ENCODE measurements around the gene CELF4.

Gene CELF4

DNA sequence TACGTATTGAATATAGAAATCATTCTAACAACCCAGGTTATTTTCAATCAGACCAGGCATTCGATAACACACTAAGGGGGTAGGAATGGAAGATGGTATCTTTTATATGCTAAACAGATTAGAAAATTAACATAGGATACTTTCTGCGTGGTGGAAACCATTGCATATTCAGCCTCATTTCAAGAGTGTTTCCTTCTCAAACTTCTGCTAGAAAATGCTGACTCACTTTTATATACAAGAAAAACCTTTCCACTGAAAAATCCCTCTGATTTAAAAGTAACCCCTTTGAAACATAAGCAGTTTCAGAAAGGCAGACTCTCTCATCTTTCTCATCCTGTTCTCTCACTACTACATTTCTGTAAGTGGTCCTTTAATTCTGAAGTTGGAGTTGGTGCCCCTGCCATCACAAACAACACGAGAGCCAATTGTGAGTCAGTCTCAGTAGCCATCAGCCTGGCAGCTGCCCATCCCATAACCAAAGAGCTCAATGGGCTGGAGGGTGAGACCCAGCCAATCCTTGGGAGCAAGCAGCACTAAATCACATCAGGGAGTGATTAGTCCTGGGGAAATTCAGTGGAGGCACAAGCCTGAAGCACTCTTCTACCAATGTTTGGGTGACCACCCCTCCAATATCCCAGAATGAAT lies 343.1 kb downstream of the CELF4 start:
- H3K9me3 Mint-ChIP-seq = no peaks in the 10 kb centered on the region
- peaks cover 4% of the 10 kb centered on the region for H3K4me1 Mint-ChIP-seq (ENCODE audit: low read depth)
- H3K4me3 Mint-ChIP-seq = no peak overlapping the region
- H3K27ac Mint-ChIP-seq = no peak overlapping the region
- H3K27me3 Mint-ChIP-seq = no peaks in the 10 kb centered on the region
- H3K36me3 Mint-ChIP-seq (ENCODE audit: low read depth) = peaks cover 44% of the 10 kb centered on the region
- no peak for DNase-seq

DNA sequence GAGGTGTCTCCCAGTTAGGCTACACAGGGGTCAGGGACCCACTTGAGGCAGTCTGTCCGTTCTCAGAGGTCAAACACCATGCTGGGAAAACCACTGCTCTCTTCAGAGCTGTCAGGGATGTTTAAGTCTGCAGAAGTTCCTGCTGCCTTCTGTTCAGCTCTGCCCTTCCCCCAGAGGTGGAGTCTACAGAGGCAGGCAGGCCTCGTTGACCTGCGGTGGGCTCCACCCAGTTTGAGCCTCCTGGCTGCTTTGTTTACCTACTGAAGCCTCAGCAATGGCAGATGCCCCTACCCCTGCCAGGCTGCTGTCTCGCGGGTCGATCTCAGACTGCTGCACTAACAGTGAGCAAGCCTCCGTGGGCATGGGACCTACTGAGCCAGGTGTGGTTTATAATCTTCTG lies 346.3 kb downstream of the CELF4 start:
- Mint-ChIP-seq H3K36me3 (ENCODE audit: low read depth) (peaks cover 40% of the 10 kb centered on the region), H3K27me3 (no peaks in the 10 kb centered on the region), H3K27ac (no peak overlapping the region), H3K9me3 (peaks cover 23% of the 10 kb centered on the region), H3K4me3 (no peak overlapping the region), H3K4me1 (ENCODE audit: low read depth) (peaks cover 4% of the 10 kb centered on the region)
- no peak for DNase-seq

DNA sequence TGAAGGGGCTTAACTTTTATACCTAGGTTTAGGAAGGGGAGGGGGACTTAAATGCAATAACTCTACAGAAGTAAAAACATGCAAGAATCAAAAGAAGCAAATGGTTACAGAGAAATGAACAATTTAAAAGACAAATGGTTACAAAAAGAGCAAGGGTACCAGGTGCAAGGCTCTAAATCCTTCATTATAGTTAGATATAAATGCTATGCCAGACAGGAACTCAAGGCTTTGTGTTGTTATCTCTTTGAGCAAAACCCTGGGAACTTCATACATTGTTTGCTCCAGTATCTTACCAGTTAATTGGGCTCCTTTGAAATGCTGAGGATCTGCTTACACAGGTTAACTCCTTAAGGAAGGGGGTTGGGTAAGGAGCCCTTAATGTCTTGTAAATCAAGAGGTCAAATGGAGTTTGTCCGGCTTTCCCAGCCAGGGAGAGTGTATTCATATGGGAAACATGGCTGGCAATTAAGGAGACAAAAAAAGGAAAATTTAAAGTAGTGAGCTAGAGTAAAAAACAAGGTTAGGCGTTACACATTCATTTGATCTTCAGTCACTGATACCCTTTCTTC lies 347.5 kb downstream of the CELF4 start:
- no peak overlapping the region for H3K27ac Mint-ChIP-seq
- no peak overlapping the region for H3K4me3 Mint-ChIP-seq
- DNase-seq = no peak
- peaks cover 28% of the 10 kb centered on the region for H3K9me3 Mint-ChIP-seq
- no peaks in the 10 kb centered on the region for H3K27me3 Mint-ChIP-seq
- H3K4me1 Mint-ChIP-seq (ENCODE audit: low read depth) = peaks cover 4% of the 10 kb centered on the region
- H3K36me3 Mint-ChIP-seq (ENCODE audit: low read depth) = peaks cover 39% of the 10 kb centered on the region

DNA sequence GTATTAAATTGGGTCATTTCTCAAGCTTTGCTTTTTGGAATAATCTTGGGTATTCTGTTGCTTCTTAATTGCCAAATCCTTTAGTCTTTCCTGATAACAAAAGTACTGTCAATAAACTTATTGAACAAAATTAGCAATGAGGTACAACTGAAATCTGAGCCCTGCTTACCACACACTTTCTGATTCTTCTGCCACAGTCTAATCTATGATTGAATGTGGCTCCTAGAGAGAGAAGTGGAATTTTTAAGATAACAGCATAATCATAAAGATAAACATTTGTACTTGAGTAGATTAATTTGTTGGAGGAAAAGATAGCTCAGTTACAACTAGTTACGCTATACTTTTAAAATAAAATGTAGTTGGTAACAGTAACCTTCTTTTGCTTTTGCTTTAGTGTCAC lies 354.8 kb downstream of the CELF4 start:
- H3K27ac Mint-ChIP-seq = no peak overlapping the region
- no peaks in the 10 kb centered on the region for H3K4me1 Mint-ChIP-seq (ENCODE audit: low read depth)
- no peak for DNase-seq
- H3K4me3 Mint-ChIP-seq = no peak overlapping the region
- H3K27me3 Mint-ChIP-seq = no peaks in the 10 kb centered on the region
- H3K9me3 Mint-ChIP-seq = peaks cover 16% of the 10 kb centered on the region
- H3K36me3 Mint-ChIP-seq (ENCODE audit: low read depth) = peaks cover 16% of the 10 kb centered on the region

DNA sequence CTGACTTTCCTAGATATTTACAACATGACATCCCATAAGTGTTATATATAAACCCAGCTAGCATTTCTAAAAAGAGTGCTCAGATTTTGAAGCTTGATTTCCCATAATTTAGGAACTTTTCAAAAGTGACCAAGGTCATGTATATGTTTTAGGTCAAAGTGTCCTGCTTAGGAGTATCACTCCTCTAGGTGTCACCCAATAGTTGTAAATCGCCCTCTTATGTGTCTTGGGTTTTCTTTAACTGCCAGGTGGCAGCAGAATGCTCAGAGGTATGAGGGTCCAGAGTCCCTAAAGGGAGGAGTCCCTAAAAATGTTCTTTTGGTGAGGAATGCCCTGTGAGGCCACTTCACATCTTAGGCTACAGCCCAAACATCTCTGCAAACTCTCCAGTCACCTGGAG lies 358.3 kb downstream of the CELF4 start:
- H3K27ac Mint-ChIP-seq = no peak overlapping the region
- peaks cover 11% of the 10 kb centered on the region for H3K36me3 Mint-ChIP-seq (ENCODE audit: low read depth)
- H3K4me3 Mint-ChIP-seq = no peak overlapping the region
- no peak for DNase-seq
- no peaks in the 10 kb centered on the region for H3K27me3 Mint-ChIP-seq
- H3K9me3 Mint-ChIP-seq = peaks cover 2% of the 10 kb centered on the region
- H3K4me1 Mint-ChIP-seq (ENCODE audit: low read depth) = no peaks in the 10 kb centered on the region

DNA sequence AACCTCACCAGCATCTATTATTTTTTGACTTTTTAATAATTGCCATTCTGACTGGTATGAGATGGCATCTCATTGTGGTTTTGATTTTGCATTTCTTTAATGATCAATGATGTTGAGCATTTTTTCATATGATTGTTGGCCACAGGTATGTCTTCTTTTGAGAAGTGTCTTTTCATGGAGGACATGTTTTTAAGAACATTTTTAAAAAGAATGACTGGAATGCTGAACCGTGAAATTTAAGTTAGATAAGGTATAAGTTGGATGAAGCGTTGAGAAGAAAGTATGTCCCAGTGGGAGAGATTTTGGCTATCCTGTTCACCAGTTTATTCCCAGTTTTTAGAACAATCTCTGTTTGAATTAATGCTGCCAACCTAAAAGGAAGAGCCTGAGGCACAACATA lies 365.9 kb downstream of the CELF4 start:
- no peak overlapping the region for H3K27ac Mint-ChIP-seq

More for the DNA sequence above, 365.9 kb downstream of the CELF4 start:
- peaks cover 30% of the 10 kb centered on the region for H3K9me3 Mint-ChIP-seq
- no peaks in the 10 kb centered on the region for H3K4me1 Mint-ChIP-seq (ENCODE audit: low read depth)
- peaks cover 54% of the 10 kb centered on the region for H3K36me3 Mint-ChIP-seq (ENCODE audit: low read depth)
- no peaks in the 10 kb centered on the region for H3K27me3 Mint-ChIP-seq
- no peak for DNase-seq
- no peak overlapping the region for H3K4me3 Mint-ChIP-seq

All from activated T-cell treated with anti-CD3 and anti-CD28 coated beads, Interleukin-2, amount 50 U/mL, for 24 hours (primary cell).